Measurements from ENCODE around the gene CCDC47.

CCDC47 gene

GRCh38 chr17:63783522-63783921 lies 10.1 kb upstream of the CCDC47 start:
- DNase-seq (ENCODE audit: low read depth): no peak

DNA sequence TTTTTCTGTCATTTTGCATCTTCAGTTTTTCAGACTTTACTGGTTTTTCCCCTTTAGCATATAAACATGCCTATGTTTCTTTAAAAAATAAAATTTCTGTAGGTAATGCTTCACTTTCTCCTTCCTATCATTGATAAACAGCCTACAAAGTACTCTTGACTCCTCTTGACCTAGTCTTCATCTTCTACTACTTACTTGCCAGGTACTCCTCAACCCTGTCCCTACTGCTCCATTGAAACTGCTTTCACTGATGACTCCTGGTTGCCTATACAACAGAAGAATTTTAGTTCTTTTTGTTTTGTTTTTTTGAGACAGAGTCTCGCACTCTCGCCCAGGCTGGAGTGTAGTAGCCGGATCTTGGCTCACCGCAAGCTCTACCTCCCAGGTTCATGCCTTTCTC lies 7.5 kb upstream of the CCDC47 start:
- no peak for DNase-seq (ENCODE audit: low read depth)

DNA sequence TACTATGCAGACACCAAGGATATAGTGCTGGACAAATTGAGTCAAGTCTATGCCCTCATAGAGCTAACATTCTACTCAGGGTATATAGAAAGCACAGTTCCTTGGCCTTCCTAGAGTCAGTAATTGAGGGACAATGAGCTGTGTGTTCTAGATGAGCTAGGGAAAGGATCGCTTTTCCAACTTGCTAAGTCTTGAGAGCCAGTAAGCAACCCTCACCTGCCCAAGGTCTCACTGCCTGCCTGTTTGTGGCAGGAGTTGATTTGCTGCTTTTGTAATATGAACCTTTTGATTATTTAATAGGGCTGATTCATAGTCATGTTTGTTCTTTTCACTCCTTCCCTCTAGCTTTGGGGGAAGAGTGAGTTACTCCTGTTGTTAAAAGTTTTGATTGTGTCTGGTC lies 7.1 kb upstream of the CCDC47 start:
- DNase-seq (ENCODE audit: low read depth): no peak

GRCh38 chr17:63775420-63775819 lies 2.0 kb upstream of the CCDC47 start:
- no peak for DNase-seq (ENCODE audit: low read depth)

DNA sequence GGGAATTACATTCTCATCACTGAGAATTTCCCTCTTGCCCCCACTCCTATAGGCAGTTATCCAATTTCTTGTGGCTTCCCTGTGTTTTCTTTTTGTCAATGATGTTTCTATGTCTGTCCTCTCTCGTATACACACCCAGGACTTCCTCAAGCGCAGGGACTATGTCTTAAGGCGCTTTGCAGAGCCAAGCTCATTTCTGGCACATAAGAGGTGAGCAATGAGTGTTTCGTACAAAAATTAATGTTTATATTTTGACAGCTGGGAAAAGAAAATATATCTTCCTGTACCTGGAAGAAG lies 1.5 kb upstream of the CCDC47 start:
- no peak for DNase-seq (ENCODE audit: low read depth)

DNA sequence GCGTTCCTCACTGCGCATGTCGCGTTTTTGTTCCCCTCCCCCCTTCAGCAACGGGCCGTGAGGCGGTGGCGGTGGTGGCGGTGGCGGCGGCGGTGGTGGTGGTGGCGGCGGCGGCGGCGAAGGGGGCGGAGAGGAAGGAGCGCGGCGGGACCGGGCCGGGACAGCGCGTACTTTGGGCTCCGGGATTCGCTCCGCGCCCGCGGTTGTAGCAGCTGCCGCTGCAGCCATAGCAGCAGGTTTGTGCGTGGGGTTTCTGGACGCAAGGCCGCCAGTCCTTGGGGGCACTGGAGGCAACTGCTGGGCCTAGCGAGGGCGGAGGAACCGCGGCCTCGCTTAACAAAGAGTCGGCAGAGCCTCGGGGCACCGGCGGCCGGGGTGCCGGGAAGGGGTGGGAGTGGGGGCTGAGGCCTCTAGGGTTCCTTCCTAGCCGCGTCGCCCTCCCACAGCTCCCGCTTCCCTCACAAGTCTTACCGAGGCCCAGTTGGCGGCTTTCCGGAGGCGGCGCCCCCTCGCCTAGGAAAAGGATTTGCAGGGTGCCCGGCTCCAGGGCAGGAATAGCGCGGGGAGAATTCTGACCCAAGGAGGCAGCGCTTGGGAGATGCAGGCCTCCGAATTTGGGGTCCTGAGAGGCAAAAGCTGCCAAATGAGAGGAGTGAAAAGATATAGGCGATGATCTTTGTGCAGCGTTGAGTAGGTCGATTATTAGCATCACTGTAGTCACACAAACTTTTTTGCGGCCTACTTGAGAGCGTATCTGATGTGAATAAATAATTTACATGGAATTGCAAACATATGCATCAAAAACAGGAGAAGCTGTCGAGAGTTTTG lies 958 bp upstream of the CCDC47 start, which contains the start of gene DDX42:
DDX42 (plus strand) TSS at position 30 of the 828 bp plus-strand sequence. CDS start 12,880 bp downstream, outside the sequence.
- peak; percentile 17 for DNase-seq (ENCODE audit: low read depth)

GRCh38 chr17:63772801-63773271 lies 561 bp downstream of the CCDC47 start:
- no peak for DNase-seq (ENCODE audit: low read depth)

DNA sequence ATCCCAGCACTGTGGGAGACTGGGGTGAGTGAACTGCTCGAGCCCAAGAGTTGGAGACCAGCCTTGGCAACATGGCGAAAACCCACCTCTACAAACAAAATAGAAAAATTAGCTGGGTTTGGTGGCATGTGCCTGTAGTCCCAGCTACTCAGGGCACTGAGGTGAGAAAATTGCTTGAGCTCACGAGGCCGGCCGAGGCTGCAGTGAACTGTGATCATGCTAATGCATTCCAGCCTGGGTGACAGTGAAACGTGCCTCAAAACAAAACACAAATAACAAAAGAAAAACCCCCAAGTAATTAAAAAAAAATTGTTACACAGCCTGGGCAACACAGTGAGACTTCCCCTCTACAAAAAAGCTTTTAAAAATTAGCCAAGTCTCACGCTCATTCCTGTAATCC lies 5.0 kb downstream of the CCDC47 start:
- no peak for DNase-seq (ENCODE audit: low read depth)

- no peak for DNase-seq (ENCODE audit: low read depth)
Observed at GRCh38 chr17:63766754-63767153, 6.6 kb downstream of the CCDC47 start.

DNA sequence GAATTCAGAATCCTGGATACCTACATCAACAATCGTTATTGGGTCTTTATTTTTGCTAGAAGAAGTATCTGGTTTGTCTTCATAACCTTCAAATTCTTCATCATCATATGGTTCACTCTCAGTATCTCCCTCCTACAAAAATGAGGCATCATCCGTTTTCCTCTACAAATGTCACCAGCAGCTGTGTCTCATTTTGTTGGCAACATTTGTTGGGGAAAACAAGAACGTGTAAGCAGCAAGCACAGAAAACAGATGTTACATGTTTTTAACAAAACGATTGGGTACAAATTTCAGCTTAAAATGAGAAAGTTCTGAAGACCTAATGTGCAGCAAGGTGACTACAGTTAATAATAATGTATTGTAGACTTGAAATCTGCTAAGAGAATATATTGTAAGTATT lies 8.7 kb downstream of the CCDC47 start:
- no peak for DNase-seq (ENCODE audit: low read depth)

DNA sequence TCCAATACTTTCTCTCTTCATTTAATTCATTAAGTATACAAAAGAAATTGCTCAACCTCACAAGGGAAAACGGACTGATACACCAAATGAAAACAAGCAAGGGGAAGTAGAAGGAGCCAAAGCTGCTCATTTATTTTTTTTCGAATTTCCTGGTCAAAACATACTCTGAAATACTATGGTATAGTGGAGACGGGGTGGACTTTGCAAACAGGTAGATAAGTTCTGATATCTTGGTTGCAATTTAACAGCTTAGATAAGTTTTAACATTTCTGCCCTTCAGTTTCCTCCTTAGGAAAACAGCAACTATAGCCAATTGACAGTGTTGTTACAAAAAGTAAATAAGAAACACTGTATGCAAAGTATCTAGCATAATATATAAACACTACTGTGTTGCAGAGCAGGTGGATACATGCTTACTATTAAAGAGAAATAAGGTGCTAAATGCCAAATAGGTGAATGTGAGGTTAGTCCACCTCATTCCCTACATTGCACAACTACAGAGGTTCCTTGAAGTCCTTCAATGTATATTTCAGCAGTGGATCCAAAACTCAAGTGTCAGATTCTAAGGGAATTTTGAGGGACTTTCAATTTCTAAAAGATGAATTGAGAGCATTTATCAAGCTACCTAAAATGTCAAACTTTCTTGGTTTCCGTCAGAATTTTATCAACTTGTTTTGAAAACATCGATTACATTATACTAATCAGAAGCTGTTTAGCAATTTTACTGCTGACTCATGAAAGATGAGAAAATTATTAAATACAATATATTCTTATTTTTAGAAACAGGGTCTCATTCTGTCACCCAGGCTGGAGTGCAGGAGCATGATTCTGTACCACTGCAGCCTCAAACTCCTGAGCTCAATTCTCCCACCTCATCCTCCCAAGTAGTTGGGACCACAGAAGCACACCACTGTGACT lies 11.0 kb downstream of the CCDC47 start:
- DNase-seq (ENCODE audit: low read depth): no peak

DNA sequence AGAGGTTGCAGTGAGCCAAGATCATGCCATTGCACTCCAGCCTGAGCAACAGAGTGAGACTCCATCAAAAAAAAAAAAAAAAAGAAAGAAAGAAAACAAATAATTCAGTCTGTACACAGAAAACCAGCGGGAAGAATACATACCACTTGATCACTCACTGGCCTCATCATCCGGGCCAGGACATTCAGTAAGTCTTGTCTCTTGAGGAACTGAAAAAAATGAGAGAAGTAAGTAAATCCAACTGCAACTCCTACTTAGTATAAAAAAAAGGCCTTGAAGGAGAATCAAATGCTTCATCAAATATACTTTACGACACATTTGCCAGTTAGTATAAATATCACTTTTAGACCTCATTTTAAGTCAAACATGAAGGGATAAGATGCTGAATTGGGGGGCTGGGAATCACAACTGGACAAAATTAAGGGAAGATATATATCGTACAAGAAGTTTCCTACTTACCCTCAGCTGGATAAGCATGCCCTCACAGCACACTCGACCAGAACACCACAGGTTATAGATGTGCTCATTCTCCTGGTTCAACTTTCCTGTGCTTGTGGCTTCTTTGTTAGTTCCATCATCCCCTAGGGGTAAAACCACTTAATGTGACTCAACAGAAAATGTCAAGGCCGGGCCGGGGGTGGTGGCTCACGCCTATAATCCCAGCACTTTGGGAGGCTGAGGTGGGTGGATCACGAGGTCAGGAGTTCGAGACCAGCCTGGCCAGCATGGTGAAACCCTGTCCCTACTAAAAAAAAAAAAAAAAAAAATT lies 12.4 kb downstream of the CCDC47 start:
- DNase-seq (ENCODE audit: low read depth): no peak

GRCh38 chr17:63758428-63758827 lies 15.0 kb downstream of the CCDC47 start:
- no peak for DNase-seq (ENCODE audit: low read depth)

GRCh38 chr17:63754046-63754445 lies 19.4 kb downstream of the CCDC47 start:
- DNase-seq (ENCODE audit: low read depth): no peak

DNA sequence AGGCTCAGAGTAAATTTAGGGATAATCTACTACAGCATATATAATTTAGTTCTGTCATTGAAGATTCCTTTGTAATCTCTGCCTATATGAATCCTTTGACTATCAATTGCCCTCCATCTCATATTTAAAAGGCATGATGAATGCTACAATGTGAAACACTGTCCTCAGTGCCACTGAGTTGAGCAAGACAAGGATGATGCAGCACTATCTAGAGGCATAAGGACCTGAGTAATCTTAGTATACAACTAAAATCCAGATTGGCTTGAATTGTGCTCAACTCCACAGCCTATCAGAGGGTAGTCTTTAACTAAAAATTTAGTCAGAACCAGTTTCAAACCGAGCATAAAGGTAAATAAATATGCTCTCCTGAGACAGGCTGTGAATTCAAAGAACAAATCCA lies 20.2 kb downstream of the CCDC47 start:
- no peak for DNase-seq (ENCODE audit: low read depth)

DNA sequence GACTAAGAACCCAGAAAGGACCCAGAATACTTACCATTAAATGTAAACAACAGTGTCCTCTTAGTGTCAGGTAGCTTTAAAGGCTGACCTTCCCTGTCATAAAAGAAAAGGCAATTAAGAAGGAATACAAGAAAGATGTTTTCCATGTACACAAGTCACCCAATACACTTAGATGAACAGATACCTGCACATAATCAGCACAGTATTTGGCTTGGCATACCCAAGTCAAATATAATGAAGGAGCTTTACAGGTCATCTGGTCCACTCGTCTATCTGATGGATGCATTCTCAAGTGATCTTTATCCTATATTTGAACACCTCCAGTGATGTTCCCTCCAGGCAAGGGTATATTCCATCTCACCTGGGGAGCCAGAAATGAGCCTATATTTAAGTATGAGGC lies 20.7 kb downstream of the CCDC47 start:
- DNase-seq (ENCODE audit: low read depth): no peak

DNA sequence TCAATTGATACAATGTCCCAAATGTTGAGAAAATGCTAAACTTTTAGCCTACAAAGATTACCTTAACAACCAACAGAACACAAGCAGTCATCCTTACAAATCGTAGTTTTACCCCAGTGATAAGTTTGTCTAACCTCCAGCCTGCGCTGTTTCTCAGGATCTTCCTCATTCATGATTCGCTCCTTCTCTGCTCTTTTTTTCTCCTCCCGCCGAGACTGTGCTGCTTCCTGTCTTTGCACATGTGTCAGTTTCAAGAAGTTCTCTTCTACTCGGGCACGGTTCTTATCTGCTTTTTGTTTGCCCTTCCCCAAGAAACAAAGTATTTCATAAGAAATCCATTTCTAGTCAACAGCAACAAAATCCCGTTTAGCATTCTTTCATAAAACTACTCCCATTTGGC lies 21.6 kb downstream of the CCDC47 start:
- no peak for DNase-seq (ENCODE audit: low read depth)

- peak; percentile 93 for DNase-seq (ENCODE audit: low read depth)
Observed at GRCh38 chr17:63741408-63742173, 31.8 kb downstream of the CCDC47 start, which contains the start of gene STRADA. TSS of gene STRADA (minus strand) at chr17:63741799. CDS start at chr17:63728369, 13,430 bp downstream.

- DNase-seq (ENCODE audit: low read depth): no peak
Observed at GRCh38 chr17:63741143-63741407, 32.3 kb downstream of the CCDC47 start.

DNA sequence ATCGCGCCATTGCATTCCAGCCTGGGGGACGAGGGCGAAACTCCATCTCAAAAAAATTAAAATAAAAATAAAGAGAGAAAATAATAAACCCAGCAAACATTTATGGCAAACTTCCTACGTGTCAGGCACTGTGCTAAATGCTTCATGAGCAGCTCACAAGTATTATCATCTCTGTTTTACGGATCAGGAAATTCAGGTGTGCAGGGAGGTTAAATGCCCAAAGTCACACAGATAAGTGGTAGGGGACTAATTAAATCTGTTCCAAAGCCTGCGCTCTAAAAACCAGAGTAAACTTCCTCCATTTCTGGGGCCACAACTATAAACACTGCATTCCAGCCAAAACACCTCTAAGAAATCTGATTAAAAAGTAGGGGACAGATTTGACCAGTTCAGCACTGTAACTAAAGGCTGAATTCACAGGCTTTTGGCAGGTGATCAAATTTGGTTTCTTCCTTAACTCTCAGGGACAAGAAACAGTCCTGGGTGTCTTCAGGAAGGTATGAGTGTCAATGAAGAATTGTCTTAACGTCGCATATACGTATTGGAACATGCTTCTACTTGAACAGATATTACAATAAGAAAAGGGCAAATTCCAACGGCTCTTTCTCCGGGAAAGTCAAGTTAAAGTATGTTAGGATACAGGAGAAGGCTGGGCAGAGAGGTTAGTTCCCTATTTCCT lies 32.8 kb downstream of the CCDC47 start:
- DNase-seq (ENCODE audit: low read depth): no peak

GRCh38 chr17:63735691-63736090 lies 37.7 kb downstream of the CCDC47 start:
- no peak for DNase-seq (ENCODE audit: low read depth)

Measured in fibroblast of the conjunctiva (primary cell).